IMR-90 (cell line): ENCODE results near the gene KAT7. TPM values are rescaled to one million over a fixed set of nuclear protein-coding genes. Genes with fewer than 3 reads are reported as not detected.

Experiments used
- ATAC-seq: fragments of 200-7000 bp; cut with Tn5 transposase; 2 replicates; pipeline ENCODE4 v1.9.1; 2020; ENCODE audit warnings: low read depth, mild to moderate bottlenecking, moderate library complexity
- BruUV-seq: library from RNA; stranded (reverse); fragments of 400-500 nt; replicated peaks from 2 replicates; lab custom pipeline; 2021; lab: Mats Ljungman, UMichigan
- CTCF ChIA-PET: fragments of 300-600 bp; formaldehyde crosslinking; extraction: SDS; loops from one replicate; lab custom pipeline; 2021; ENCODE audit warnings: antibody characterized with exemption; lab: Yijun Ruan, JAX
- POLR2A ChIA-PET: fragments of 300-600 bp; sonication (Branson Sonifier 250); formaldehyde crosslinking; loops from one replicate; lab custom pipeline; 2022; ENCODE audit warnings: antibody characterized with exemption; ENCODE audit not compliant: unreplicated experiment; lab: Charles Lee
- DNase-seq: peaks from one replicate; pipeline ENCODE4 v3.0.0; 2013
- H2AFZ ChIP-seq: replicated peaks from 2 replicates; pipeline ENCODE3; 2013; ENCODE audit warnings: low read length, mild to moderate bottlenecking; ENCODE audit not compliant: poor library complexity
- H2AK5ac ChIP-seq: 2 replicates; pipeline ENCODE4 v1.6.1; 2013; ENCODE audit warnings: low read depth, low read length, inconsistent platforms
- H2AK9ac ChIP-seq: replicated peaks from 2 replicates; pipeline ENCODE3; 2013; ENCODE audit warnings: mild to moderate bottlenecking, low read depth, low read length, moderate library complexity; ENCODE audit not compliant: poor library complexity
- H2BK120ac ChIP-seq: 2 replicates; pipeline ENCODE4 v1.6.1; 2013; ENCODE audit warnings: low read depth, low read length, inconsistent platforms
- H2BK15ac ChIP-seq: 3 replicates; pipeline ENCODE4 v1.6.1; 2013; ENCODE audit warnings: low read depth, low read length, inconsistent platforms
- H2BK20ac ChIP-seq: 2 replicates; pipeline ENCODE4 v1.6.1; 2013; ENCODE audit warnings: low read depth, mild to moderate bottlenecking, inconsistent platforms, low read length, moderate library complexity
- H2BK5ac ChIP-seq: 2 replicates; pipeline ENCODE4 v1.6.1; 2013; ENCODE audit warnings: mild to moderate bottlenecking, low read depth, low read length, inconsistent platforms; ENCODE audit not compliant: poor library complexity, severe bottlenecking
- H3K14ac ChIP-seq: replicated peaks from 2 replicates; pipeline ENCODE4 v1.6.1; 2013; ENCODE audit warnings: low read depth, low read length, inconsistent platforms
- H3K18ac ChIP-seq: 2 replicates; pipeline ENCODE4 v1.6.1; 2013; ENCODE audit warnings: low read depth, low read length, control low read depth
- H3K23ac ChIP-seq: 2 replicates; pipeline ENCODE4 v1.6.1; 2013; ENCODE audit warnings: low read depth, low read length, inconsistent platforms
- H3K27ac ChIP-seq: 2 replicates; pipeline ENCODE4 v1.5.1; 2013; ENCODE audit warnings: mild to moderate bottlenecking, control low read depth, low read length; ENCODE audit not compliant: insufficient read depth
- H3K27me3 ChIP-seq: 2 replicates; pipeline ENCODE4 v1.6.1; 2013; ENCODE audit warnings: low read length; ENCODE audit not compliant: control insufficient read depth, insufficient read depth
- H3K36me3 ChIP-seq: 2 replicates; pipeline ENCODE4 v1.6.1; 2013; ENCODE audit warnings: low read length, mixed read lengths; ENCODE audit not compliant: control insufficient read depth, insufficient read depth
- H3K4ac ChIP-seq: 2 replicates; pipeline ENCODE4 v1.6.1; 2013; ENCODE audit warnings: low read depth, low read length, inconsistent platforms
- H3K4me1 ChIP-seq: 2 replicates; pipeline ENCODE4 v1.6.1; 2013; ENCODE audit warnings: low read length, mixed read lengths; ENCODE audit not compliant: control insufficient read depth, insufficient read depth
- H3K4me2 ChIP-seq: 2 replicates; pipeline ENCODE4 v1.6.1; 2013; ENCODE audit warnings: low read depth, mild to moderate bottlenecking, control low read depth, low read length, moderate library complexity
- H3K4me3 ChIP-seq: 2 replicates; pipeline ENCODE4 v1.5.1; 2013; ENCODE audit warnings: low read depth, mild to moderate bottlenecking, control low read depth, low read length, moderate library complexity; ENCODE audit not compliant: insufficient read depth
- H3K56ac ChIP-seq: 2 replicates; pipeline ENCODE4 v1.6.1; 2013; ENCODE audit warnings: low read length, inconsistent platforms; ENCODE audit not compliant: insufficient read depth; ENCODE audit errors: extremely low read depth
- H3K79me1 ChIP-seq, 2 experiments: 2 replicates each; pipeline ENCODE4 v1.6.1; 2013; ENCODE audit warnings: low read length in 2 of 2, inconsistent platforms in 1 of 2, low read depth in 1 of 2
- H3K9ac ChIP-seq: 2 replicates; pipeline ENCODE4 v1.6.1; 2013; ENCODE audit warnings: low read depth, low read length, control low read depth
- H3K9me1 ChIP-seq: 2 replicates; pipeline ENCODE4 v1.6.1; 2013; ENCODE audit warnings: low read length, inconsistent platforms; ENCODE audit not compliant: insufficient read depth
- H3K9me3 ChIP-seq: 2 replicates; pipeline ENCODE4 v1.6.1; 2013; ENCODE audit warnings: low read length; ENCODE audit not compliant: control insufficient read depth, insufficient read depth
- H4K20me1 ChIP-seq: 2 replicates; pipeline ENCODE4 v1.6.1; 2013; ENCODE audit warnings: low read length, inconsistent platforms; ENCODE audit not compliant: insufficient read depth
- H4K5ac ChIP-seq: 2 replicates; pipeline ENCODE4 v1.6.1; 2013; ENCODE audit warnings: mild to moderate bottlenecking, low read depth, low read length, control low read depth
- H4K8ac ChIP-seq, 2 experiments: 2 replicates each; pipeline ENCODE4 v1.6.1; 2013; ENCODE audit warnings: low read depth in 2 of 2, low read length in 2 of 2, control low read depth in 1 of 2, inconsistent platforms in 1 of 2
- H4K91ac ChIP-seq: 2 replicates; pipeline ENCODE4 v1.6.1; 2013; ENCODE audit warnings: low read depth, low read length, inconsistent platforms; ENCODE audit not compliant: insufficient read depth
- CEBPB ChIP-seq: IDR thresholded peaks from 2 replicates; pipeline ENCODE4 v1.6.1; 2012; ENCODE audit warnings: low read depth, low read length, improper control_type of control experiment
- CHD1 ChIP-seq: IDR thresholded peaks from 2 replicates; pipeline ENCODE4 v1.6.1; 2012; ENCODE audit warnings: low read depth, low read length, improper control_type of control experiment
- CTCF ChIP-seq: conservative IDR thresholded peaks from 2 replicates; pipeline ENCODE4 v1.5.1; 2012; ENCODE audit warnings: mild to moderate bottlenecking, low read depth, low read length, improper control_type of control experiment
- ELK1 ChIP-seq: fragments of 150-350 bp; IDR thresholded peaks from 2 replicates; pipeline ENCODE4 v1.6.1; 2016; ENCODE audit warnings: low read depth, mild to moderate bottlenecking, low read length, moderate library complexity, borderline replicate concordance
- FOS ChIP-seq: fragments of 150-350 bp; IDR thresholded peaks from 2 replicates; pipeline ENCODE4 v1.6.1; 2016; ENCODE audit warnings: low read depth, low read length
- MAZ ChIP-seq: IDR thresholded peaks from 2 replicates; pipeline ENCODE4 v1.6.1; 2012; ENCODE audit warnings: low read depth, mild to moderate bottlenecking, low read length, improper control_type of control experiment, moderate library complexity, borderline replicate concordance
- MXI1 ChIP-seq: IDR thresholded peaks from 2 replicates; pipeline ENCODE4 v1.6.1; 2012; ENCODE audit warnings: low read depth, mild to moderate bottlenecking, low read length, moderate library complexity, borderline replicate concordance
- NFE2L2 ChIP-seq: fragments of 150-350 bp; IDR thresholded peaks from 2 replicates; pipeline ENCODE4 v1.6.1; 2016; ENCODE audit warnings: low read depth, mild to moderate bottlenecking, low read length
- POLR2A ChIP-seq: IDR thresholded peaks from 2 replicates; pipeline ENCODE4 v1.6.1; 2012; ENCODE audit warnings: mild to moderate bottlenecking, low read depth, low read length
- RAD21 ChIP-seq: IDR thresholded peaks from 2 replicates; pipeline ENCODE4 v1.6.1; 2012; ENCODE audit warnings: low read length, improper control_type of control experiment
- RFX5 ChIP-seq: IDR thresholded peaks from 2 replicates; pipeline ENCODE4 v1.8.0; 2012; ENCODE audit warnings: low read depth, mild to moderate bottlenecking, low read length, moderate library complexity
- SMC3 ChIP-seq: fragments of 150-350 bp; IDR thresholded peaks from 2 replicates; pipeline ENCODE4 v1.6.1; 2016; ENCODE audit warnings: low read depth, mild to moderate bottlenecking, antibody characterized with exemption, low read length, moderate library complexity
- USF2 ChIP-seq: fragments of 150-350 bp; IDR thresholded peaks from 2 replicates; pipeline ENCODE4 v1.6.1; 2017; ENCODE audit warnings: mild to moderate bottlenecking, antibody characterized with exemption, low read length, low read depth
- WGBS, 2 experiments: methylation state at CpG; one replicate each; pipeline versions ENCODE4 v1.1.5 to v1.1.7; 2013; ENCODE audit warnings: missing lambda C conversion rate in 2 of 2; ENCODE audit not compliant: insufficient read length in 1 of 2; ENCODE audit errors: extremely low coverage in 2 of 2; 5-methylcytosine and 5-hydroxymethylcytosine counted together
- dilution Hi-C: fragments of 300-500 bp; cut with HindIII; formaldehyde crosslinking; loops from one replicate; pipeline ENCODE4 v1.14.3; 2018; ENCODE audit warnings: low sequenced_read_pairs; ENCODE audit not compliant: unreplicated experiment
- in situ Hi-C: fragments of 300-500 bp; cut with MboI; formaldehyde crosslinking; loops from 3 replicates; pipeline ENCODE4 v1.14.3; 2019; ENCODE audit warnings: low sequenced_read_pairs, inconsistent platforms, mixed read lengths
- intact Hi-C: fragments of 100-400 bp; cut with micrococcal nuclease; formaldehyde crosslinking; loops from 2 replicates; pipeline ENCODE4 v1.10.0; 2022
- polyA plus RNA-seq, 3 experiments: library from polyadenylated mRNA; depleted of rRNA; stranded (reverse); fragments of >200 nt; gene quantifications; 2 replicates each; pipeline ENCODE4 v1.2.3, GENCODE V29; 2012; ENCODE audit warnings: low replicate concordance in 1 of 3
- total RNA-seq: library from RNA; depleted of rRNA; stranded (reverse); fragments of >200 nt; gene quantifications from 2 replicates; pipeline ENCODE4 v1.2.3, GENCODE V29; 2012

Gene KAT7
- total and polyA plus RNA-seq, 2 of the 4 experiments (the other 2 are of a cell fraction), result 16.9 to 21.9 TPM

GRCh38 chr17:49746791-49747490 lies 41.5 kb upstream of the KAT7 start:
- no peaks in the 10 kb centered on the region for H3K27me3 ChIP-seq
- no peak for ATAC-seq
- H2AK9ac ChIP-seq, result no peak overlapping the region
- H2AFZ ChIP-seq, result no peak overlapping the region
- no peak overlapping the region for H2AK5ac ChIP-seq
- H3K18ac ChIP-seq, result no peak overlapping the region
- H3K23ac ChIP-seq, result no peak overlapping the region
- H3K79me1 ChIP-seq, result no peaks in the 10 kb centered on the region
- H2BK5ac ChIP-seq, result no peak overlapping the region
- H3K14ac ChIP-seq, result no peak overlapping the region
- H3K56ac ChIP-seq, result no peak overlapping the region
- POLR2A ChIA-PET, result interaction anchor here (0.5 kb wide), 1 partner anchor 486 kb away, joined by 4 read pairs; no protein-coding TSS in a partner anchor
- H3K4ac ChIP-seq, result no peak overlapping the region
- no peaks in the 10 kb centered on the region for H3K36me3 ChIP-seq
- no peak overlapping the region for H2BK120ac ChIP-seq
- H3K27ac ChIP-seq, result no peak overlapping the region
- no peak overlapping the region for H4K91ac ChIP-seq
- WGBS, 2 experiments, result 80% methylated on average over 1 of the region's 5 CpGs; no CpG with 5 or more reads in 1 of the 2 experiments
- CTCF ChIA-PET, result no interaction called here
- H3K9me1 ChIP-seq, result 0 out of 2 replicates have a peak, but pooled peaks cover 3% of the 10 kb centered on the region
- no TSS peak for BruUV-seq
- H2BK20ac ChIP-seq, result no peak overlapping the region
- no peak for DNase-seq
- H3K4me2 ChIP-seq, result no peak overlapping the region
- TF ChIP-seq CTCF, result no peak
- no peak for TF ChIP-seq RFX5
- no peak for TF ChIP-seq SMC3
- TF ChIP-seq USF2, result no peak
- TF ChIP-seq MAZ, result no peak
- no peak for TF ChIP-seq CHD1
- no peak for TF ChIP-seq MXI1
- TF ChIP-seq CEBPB, result no peak
- TF ChIP-seq FOS, result no peak
- no peak for TF ChIP-seq ELK1
- TF ChIP-seq NFE2L2, result no peak
- no peak for TF ChIP-seq POLR2A
- TF ChIP-seq RAD21, result no peak
- peaks cover 2% of the 10 kb centered on the region; the same call in 1 of the 2 replicates for H3K4me1 ChIP-seq
- no peaks in the 10 kb centered on the region for H4K20me1 ChIP-seq
- intact Hi-C loops, result no loop called here
- in situ Hi-C loops, result no loop called here
- H3K4me3 ChIP-seq, result no peak overlapping the region
- no peak overlapping the region for H4K5ac ChIP-seq
- H4K8ac ChIP-seq, result no peak overlapping the region
- H3K9ac ChIP-seq, result no peak overlapping the region
- no peaks in the 10 kb centered on the region for H3K9me3 ChIP-seq
- dilution Hi-C loops, result no loop called here
- H2BK15ac ChIP-seq, result no peak overlapping the region
